Transverse colon (tissue), 4 donors: ENCODE data around the gene ANKS1B.

Experiments used
- CTCF ChIP-seq, 5 experiments: fragments of 200-600 bp in 3 of 5; fragments of 450-650 bp in 2 of 5; sonication (generic) in 3 of 5; IDR thresholded peaks; 1 replicate in 2 of 5; 2 replicates in 3 of 5; pipeline ENCODE4 v1.5.1; 2016 to 2017; ENCODE audit warnings: antibody characterized with exemption in 5 of 5, inconsistent platforms in 3 of 5, mild to moderate bottlenecking in 2 of 5, moderate library complexity in 1 of 5
- EP300 ChIP-seq: sonication (generic); formaldehyde crosslinking; IDR thresholded peaks from one replicate; pipeline ENCODE4 v1.6.1; 2017; ENCODE audit warnings: antibody characterized with exemption, low read depth
- POLR2A ChIP-seq: fragments of 450-650 bp; IDR thresholded peaks from one replicate; pipeline ENCODE4 v1.6.1; 2016; ENCODE audit warnings: antibody characterized with exemption, mild to moderate bottlenecking, moderate library complexity
- POLR2AphosphoS5 ChIP-seq, 3 donors: sonication (generic); formaldehyde crosslinking; IDR thresholded peaks; one replicate each; pipeline ENCODE4 v1.6.1; 2016; ENCODE audit warnings: antibody characterized with exemption in 3 of 3

GRCh38 chr12:99833397-99833796 is 151.3 kb downstream of the ANKS1B start:
- no peak for TF ChIP-seq EP300
- TF ChIP-seq CTCF (IDR thresholded peaks at IDR 0.05), result no peak
- TF ChIP-seq POLR2AphosphoS5 (IDR thresholded peaks at IDR 0.05), result no peak
- TF ChIP-seq POLR2A, result no peak
